Right lung (tissue), 5 donors: ENCODE measurements around the gene NDUFA11. TPM values are rescaled to one million over a fixed set of nuclear protein-coding genes. Genes with fewer than 3 reads are reported as not detected.
"Not testable (repeated sequence)": the region's sequence is repeated elsewhere in the genome, so short reads cannot be mapped to it uniquely, and the experiment has no call there.

Experiments used
- DNase-seq, 2 donors: peaks; one replicate each; pipeline ENCODE4 v3.0.0-alpha.2; 2013
- polyA plus RNA-seq, 5 donors: library from polyadenylated mRNA; unstranded; fragments of 120-200 nt; gene quantifications; one replicate each; pipeline versions ENCODE4 v1.2.1 to v1.2.3, GENCODE V29; 2013; ENCODE audit warnings: inconsistent platforms in 1 of 5, low replicate concordance in 1 of 5; ENCODE audit not compliant: insufficient read length in 5 of 5, insufficient read depth in 1 of 5

Gene NDUFA11
- polyA plus RNA-seq, 5 donors, result 103 to 203 (median 116) TPM

DNA sequence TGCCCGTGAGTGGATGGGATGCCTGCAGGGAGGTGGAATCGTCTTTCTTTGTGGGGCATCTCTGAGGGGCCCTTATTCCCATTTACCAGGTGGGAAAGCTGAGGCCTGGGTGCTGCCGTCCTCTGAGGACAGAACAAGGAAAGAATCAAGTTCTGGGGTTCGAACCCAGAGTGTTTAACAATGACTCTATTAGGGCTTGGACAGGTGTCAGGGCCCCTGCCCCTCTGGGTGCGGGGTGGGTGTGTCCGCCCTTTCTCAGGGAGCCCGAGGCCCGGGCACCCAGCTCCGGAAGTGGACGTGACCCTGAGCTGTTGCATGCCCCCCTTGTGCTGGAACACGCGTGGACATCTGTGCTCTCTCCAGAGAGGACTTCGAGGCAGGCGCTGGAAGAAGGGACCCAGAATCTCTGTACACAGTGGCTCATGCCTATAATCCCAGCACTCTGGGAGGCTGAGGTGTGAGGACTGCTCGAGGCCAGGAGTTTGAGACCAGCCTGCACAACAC, 10.8 kb downstream of the NDUFA11 start:
- no peak for DNase-seq

DNA sequence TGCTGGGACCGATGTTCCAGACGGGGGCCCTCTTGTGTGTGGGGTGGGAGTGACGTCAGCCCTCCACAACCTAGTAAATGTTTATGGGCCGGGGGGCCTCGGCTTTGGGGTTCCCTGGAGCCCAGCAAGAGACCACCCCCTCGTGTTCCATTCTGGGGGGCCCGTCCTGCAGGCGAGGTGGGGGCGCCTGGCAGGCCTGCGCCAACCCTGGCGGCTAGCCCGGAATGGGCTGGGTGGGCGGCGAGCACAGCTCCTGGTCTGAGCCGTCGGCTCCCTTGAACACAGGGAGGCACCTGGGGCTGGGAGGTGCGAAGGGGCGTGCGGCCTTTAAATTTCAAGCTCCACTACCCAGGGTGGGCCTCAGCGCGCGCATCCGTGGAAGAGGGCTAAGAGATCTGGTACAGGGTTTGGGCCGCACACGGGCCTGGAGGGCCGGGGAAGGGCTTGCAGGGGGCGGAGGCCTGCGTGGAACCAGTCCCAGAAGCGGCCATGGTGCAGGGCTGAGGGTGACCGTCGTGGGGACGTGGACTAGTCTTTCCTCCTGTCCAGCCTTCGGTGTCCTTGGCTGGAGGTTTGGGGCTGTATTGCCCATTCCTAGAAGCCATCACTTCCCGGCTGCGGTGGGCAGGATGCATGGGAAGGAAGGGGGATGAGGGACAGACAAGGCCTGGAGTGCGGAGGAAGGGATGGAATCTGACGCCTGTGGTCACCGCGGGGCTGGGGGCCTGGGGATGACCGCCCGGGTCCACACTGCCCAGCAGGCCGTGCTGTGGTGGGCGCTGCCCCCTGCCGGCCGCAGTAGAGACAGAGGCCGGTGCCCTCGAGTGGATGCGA, 11.4 kb downstream of the NDUFA11 start:
- peak in 1 of 2 donors; percentile 32 for DNase-seq

DNA sequence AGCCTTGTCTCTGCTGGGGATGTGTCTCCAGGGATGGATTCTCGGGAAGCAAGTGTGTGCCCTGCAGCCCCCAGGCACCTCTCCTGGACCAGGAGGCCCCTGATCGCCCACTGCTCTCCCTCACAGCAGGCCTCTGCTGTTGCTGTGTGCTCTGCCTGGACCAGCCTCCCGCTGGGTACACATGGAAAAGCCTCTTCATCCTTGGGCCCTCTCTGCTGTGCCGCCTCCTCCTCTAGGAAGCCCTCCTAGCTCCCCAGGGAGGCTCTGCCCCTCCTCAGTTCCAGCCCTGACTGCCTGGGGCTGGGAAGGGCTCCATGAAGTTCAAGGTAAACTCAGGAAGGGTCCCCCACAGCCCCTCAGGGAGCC, 12.0 kb downstream of the NDUFA11 start:
- DNase-seq, result no peak

DNA sequence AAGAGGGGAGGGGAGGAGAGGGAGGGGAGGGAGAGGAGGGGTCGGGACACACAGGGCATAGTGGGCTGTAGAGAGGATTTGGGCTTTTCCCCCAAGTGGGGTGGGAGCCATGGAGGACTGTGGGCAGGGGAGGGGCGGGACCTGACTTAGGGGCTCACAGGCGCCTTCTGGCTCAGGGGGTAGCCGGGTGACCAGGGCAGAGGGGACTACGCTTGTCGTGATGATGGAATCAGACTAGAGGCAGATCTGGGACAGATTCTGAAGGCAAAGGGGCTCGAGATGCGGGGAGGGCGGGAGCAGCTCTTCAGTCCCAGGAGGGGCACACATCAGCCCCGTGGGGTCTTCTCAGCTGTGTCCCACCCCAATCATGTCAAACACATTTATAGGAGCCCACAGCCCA, 13.5 kb downstream of the NDUFA11 start:
- DNase-seq, result no peak

DNA sequence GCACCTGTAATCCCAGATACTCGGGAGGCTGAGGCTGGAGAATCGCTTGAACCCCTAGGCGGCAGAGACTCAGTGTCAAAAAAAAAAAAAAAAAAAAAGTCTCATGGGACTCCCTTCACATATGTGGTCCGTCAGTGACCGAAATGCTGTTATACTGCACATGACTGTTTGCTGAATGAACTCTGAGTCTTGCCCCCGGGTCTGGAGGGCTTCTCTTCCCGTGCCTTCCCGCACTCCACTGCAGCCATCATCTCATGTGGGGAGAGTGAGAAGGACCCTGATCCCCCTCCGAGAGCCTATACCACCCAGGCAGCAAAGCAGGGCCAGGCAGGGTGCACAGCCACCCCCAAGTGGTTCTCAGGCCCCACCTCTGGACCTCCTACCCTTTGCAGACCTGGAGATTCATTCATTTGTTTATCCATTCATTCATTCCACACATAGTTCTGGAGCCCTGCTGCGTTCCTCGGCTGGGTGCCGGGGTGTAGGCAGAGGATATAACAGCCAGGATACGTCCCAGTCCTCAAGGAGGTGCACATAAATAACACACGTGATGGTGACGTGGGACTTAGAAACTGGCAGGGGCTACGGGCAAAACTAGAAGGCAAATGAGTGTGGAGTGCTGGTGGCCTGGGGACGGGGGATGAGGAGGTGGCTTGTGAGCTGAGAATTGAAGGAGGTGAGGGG, 14.2 kb downstream of the NDUFA11 start:
- no peak for DNase-seq

DNA sequence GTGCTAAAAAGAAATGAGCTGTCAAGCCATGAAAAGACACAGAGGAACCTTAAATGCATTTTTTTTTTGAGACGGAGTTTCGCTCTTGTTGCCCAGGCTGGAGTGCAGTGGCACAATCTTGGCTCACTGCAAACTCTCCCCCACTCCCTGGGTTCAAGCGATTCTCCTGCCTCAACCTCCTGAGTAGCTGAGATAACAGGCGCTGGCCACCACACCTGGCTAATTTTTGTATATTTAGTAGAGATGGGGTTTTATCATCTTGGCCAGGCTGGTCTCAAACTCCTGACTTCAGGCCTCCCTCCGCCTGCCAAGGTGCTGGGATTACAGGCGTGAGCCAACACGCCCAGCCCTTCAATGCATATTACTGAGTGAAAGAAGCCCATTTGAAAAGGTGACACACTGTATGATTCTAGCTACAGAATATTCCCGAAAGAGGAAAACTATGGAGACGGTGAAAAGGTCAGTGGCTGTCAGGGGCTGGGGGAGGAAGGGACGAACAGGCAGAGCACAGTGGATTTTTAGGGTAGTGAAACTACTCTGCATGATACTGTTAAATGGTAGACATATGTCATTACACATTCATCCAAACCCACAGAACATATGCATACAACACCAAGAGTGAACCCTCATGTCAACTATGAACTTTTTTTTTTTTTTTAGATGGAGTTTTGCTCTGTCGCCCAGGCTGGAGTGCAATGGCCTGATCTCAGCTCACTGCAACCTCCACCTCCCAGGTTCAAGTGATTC, 19.4 kb downstream of the NDUFA11 start:
- DNase-seq, result not testable (repeated sequence)

DNA sequence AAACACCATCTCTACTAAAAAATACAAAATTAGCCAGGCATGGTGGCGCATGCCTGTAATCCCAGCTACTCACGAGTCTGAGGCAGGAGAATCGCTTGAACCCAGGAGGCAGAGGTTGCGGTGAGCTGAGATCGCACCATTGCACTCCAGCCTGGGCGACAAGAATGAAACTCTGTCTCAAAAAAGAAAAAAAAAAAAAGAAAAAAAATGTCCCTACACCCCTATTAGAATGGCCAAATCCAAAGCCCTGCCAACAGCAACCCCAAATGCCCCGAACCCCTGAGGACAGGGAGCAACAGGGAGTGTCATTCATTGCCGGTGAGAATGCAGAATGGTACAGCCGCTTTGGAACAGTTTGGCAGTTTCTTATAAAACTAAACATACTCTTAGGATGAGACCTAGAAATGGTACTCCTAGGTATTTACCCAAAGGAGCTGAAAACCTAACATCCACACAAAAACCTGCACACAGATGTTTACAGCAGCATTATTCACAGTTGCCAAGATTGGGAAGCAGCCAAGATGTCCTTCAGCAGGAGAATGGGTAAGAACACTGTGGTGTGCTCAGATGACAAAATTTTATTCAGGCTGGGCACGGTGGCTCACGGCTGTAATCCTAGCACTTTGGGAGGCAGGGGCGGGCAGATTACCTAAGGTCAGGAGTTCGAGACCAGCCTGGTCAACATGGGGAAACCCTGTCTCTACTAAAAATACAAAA, 20.3 kb downstream of the NDUFA11 start:
- DNase-seq, result not testable (repeated sequence)

DNA sequence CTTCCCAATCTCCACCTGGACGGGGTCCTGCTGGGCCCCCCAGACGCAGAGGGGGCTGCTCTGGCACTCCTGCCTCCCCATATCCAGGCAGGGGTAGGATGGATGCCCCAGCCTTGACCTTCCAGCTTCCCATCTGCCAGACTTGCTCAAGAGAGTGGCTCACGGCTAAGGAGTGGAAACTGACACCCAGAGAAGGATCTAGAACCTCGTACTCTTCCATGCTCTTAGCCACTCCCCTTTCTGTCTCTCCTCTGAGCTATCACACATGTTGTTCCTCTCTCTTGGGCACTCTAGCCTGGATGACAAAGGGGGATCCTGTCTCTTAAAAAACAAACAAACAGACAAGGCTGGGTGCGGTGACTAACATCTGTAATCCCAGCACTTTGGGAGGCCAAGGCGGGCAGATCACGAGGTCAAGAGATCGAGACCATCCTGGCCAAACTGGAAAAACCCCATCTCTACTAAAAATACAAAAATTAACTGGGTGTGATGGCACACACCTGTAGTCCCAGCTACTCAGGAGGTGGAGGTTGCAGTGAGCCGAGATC, 21.1 kb downstream of the NDUFA11 start:
- DNase-seq, result no peak

DNA sequence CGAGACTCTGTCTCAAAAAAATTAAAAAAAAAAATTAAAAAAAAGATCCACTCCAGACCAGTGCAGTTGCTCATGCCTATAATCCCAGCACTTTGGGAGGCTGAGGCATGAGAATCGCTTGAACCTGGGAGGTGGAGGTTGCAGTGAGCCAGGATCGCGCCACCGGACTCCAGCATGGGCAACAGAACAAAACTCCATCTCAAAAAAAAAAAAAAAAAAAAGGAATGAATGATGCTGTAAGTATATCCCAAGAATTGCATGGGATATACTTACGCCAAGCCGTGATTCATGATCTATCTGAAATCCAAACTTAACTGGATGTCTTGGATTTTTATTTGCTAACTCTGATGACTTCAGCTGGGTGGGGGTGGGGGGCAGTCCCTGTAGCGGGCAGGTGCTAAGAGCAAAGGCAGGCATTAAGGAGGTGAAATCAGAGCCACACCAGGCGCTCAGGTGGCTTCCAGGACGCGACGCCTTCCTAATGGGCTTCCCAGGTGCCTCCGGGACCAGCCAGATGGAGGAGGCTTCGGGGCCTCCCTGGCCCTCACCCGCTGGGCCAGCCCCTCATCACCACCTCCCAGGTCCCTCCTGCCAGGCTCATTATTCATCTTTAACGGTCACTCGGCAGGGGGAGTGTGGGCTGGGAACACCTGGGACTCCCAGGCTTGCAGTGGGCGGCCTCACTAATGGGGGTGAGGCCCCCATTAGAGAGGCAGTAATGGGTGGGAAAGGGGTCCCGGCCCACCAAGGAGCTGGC, 21.9 kb downstream of the NDUFA11 start:
- DNase-seq, result no peak

DNA sequence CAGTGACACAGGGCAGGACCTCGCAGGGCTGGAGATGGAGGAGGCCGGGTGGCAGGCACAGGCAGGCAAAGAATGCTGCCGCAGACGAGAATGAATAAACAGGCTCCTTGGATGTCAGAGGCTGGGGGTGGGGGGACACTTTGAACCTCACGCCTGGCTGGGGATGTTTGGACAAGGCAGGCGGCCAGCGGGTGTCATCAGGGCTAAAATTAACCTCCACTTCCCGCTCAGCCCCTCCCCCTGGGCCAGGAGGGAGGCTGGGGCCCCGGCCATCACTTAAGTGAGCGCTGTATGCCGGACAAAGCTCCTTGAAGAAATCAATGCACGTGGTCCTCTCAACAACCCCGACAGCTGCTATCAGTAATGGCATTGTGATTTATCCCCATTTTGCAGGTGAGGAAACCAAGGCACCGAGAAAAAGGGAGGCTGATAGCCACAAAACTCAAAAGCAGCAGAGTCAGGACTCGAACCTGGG, 22.9 kb downstream of the NDUFA11 start:
- peak in 1 of 2 donors; percentile 41 for DNase-seq

DNA sequence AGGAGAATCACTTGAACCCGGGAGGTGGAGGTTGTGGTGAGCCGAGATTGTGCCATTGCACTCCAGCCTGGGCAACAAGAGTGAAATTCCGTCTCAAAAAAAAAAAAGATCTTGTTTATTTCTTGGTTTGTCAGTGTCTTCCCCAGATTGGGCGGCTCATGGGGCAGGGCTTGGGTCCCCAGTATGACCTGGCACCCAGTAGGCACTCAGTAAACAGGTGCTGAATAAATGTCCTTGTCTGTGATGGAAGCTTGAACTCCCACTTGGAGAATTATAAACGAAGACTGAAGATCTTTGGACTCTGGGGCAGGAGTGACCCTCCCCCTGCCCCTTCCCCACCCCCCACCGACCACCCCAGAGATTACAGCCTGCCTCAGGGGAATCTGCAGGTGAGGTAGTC, 23.4 kb downstream of the NDUFA11 start:
- no peak for DNase-seq

DNA sequence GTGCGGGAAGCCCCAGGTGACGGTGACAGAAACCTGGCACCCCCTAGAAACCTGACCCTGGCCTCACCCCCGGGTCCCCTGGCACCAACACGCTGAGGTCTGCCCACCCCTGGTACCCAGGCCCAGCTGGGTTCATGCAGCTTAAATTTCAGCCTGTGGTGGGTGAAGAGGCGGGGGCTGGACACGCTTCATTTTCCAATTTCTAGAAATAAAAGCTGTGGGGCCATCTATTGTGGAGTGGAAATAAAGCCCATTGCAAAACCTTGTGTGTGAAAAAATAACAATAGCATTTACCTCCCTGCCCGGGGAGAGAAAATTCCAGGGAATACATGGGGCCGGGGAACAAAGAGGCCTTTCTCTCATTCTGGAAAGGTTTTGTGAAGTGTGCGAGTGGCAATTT, 25.7 kb downstream of the NDUFA11 start:
- DNase-seq, result no peak

DNA sequence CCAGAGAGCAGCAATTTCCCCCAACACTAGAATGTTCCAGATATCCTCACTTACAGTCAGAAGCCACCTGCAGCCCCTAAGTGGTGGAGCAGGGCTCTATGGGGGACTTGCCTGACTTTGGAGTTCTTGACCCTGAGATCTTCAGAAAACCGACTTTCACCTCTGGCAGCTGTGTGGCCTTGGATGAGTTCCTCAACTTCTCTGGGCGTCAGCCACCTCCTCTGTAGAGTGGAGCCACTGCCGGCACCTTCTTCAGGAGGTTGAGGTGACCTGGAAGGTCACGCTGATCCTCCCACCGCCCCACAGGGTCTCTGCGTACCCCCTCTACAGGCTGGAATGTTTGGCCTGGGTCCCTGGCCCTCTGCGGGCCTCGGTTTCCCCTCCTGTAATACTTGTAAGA, 26.2 kb downstream of the NDUFA11 start:
- DNase-seq, result no peak

DNA sequence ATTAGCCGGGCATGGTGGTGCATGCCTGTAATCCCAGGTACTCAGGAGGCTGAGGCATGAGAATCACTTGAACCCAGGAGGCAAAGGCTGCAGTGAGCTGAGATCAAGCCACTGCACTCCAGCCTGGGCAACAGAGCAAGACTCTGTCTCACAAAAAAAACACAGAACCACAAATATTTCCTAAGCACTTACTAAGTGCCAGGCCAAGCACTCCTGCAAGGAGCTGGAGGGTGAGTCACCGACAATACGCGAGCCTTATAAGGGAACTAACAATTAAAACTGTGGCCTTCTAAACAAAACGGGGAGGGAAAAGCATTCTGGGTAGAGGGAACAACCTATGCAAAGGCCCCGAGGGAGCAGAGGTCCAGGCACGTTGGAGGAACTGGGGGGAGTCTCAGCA, 29.1 kb downstream of the NDUFA11 start:
- not testable (repeated sequence) for DNase-seq

DNA sequence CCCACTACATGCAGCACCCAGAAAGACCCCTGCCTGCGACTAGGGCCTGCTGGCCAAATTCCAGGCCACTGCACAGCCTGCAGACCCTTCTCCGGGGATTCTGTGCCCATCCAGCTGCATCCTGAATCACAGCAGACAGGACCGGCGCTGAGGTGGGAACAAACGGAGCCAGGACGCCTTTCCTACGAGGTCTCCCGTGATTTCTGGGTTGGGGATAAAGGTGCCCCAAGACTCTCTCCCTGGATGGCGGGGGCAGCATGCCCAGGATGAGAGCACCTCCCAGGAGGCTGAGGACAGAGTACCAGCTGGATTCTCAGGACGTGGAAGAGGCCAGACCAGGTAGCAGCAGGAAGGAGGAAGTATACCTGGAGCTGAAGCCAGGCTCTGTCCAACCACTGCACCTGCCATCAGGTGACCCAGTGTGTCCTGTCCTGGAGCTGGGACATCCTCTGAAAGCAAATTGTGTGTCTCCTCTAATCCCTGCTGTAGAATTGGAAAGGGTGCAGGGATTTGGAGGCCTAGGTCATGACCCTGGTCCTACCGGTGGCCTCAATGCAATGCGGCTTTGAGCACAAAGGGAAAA, 29.9 kb downstream of the NDUFA11 start:
- DNase-seq, result no peak

DNA sequence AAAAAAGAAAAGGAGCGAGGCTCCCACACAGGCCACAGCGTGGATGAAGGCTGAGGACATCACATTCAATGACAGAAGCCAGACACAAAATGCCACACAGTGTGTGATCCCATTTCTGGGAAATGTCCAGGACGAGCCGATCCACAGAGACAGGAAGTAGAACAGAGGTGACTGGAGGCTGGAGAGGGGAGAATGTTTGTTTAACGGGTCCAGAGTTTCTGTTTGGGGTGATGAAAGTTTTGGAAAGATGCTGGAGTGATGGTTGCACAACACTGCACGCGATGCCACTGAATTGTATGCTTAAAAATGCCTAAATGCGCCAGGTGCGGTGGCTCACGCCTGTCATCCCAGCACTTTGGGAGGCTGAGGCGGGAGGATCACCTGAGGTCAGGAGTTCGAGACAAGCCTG, 32.6 kb downstream of the NDUFA11 start:
- DNase-seq, result no peak

DNA sequence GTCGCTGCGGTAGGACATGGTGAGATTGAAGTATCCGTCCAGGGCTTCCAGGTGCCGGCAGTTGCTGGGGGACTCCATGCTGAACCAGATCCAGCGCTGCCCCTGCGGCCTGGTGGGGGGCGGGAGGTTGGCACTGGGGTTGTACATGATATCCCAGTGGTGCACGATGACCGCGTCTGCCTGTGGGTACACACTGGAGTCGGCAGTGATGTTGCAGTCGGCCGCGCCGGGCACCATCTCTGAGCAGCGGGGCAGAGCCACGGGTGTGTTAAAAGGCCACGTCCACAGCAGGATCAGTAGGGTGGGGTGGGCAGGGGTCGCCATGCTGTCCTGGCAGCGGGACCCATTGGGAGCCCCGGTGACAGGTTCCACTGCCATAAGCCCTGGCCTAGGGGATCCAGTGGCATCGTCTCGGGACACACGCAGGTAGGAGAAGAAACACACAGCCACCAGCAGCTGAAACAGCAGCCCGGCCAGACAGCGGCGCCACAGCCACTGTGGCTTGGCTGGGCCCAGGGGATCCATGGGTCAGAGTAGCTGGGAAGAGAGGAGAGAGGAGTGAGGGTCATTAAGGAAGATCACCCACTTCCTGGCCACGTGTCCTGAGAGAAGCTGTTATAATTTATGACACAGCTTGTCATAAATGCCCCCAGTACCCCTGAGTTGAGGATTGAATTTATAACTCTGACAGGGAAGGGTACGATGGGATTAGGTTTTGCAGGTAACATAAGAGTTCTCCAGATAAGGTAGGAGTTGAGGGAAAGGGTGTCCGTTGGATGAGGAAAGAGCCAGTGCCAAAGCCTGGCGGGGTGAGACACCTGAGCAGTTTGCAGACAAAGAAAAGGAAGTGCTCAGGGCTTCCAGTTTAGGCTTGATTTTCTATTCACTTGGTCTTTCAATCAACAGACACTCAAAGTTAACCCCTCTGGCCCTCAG, 36.1 kb downstream of the NDUFA11 start:
- no peak for DNase-seq

DNA sequence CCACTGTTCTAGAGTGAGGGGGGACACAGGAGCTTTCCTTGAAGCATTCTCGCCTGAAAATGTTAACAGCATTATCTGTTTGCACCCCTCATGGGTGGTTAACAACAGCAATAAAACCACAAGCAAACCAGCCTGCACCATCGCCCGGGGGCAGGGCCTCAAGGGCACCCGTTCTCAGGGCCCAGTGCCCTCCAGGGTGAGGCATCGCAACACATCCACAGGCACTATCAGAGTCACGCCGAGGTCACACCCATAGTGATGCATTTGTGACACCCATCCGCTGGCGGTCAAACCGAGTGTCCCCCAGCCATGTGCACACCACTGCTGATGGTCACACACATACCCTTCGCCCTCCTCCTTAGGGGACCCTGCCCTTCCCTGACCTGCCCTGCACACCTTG, 37.8 kb downstream of the NDUFA11 start:
- no peak for DNase-seq
